HG02610 (cell line): ENCODE measurements around the gene SPDEF.

Source experiments
- ATAC-seq: cut with Tn5 transposase; IDR thresholded peaks from one replicate; pipeline ENCODE4 v1.9.1; 2021; ENCODE audit warnings: mild to moderate bottlenecking, moderate library complexity; ENCODE audit not compliant: unreplicated experiment

The SPDEF gene

GRCh38 chr6:34564181-34564580 lies 8.1 kb upstream of the SPDEF start:
- no peak for ATAC-seq

DNA sequence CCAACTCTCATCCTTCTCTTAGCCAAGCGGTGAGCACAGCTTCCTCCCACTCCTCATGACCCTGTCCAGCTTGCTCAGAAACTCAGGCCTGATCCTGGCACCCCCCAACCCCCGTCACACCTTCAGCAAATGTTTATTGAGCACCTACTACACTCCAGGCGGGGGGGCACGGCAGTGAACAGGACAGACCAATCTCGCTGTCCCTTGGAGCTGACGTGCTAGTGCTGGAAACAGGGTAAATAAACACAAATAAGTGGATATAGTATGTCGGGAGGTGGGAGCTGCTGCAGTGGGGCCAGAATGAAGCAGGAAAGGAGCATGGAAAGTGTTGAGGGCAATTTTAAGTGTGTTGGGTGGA lies 7.4 kb upstream of the SPDEF start:
- ATAC-seq = no peak

GRCh38 chr6:34562861-34563512 lies 6.9 kb upstream of the SPDEF start:
- no peak for ATAC-seq

- ATAC-seq = no peak
Observed at GRCh38 chr6:34562350-34562749, 6.2 kb upstream of the SPDEF start.

GRCh38 chr6:34561227-34561530 lies 5.0 kb upstream of the SPDEF start:
- ATAC-seq = no peak

- ATAC-seq = no peak
Observed at GRCh38 chr6:34560366-34561226, 4.5 kb upstream of the SPDEF start.

- ATAC-seq = no peak
Observed at GRCh38 chr6:34559651-34560365, 3.7 kb upstream of the SPDEF start.

DNA sequence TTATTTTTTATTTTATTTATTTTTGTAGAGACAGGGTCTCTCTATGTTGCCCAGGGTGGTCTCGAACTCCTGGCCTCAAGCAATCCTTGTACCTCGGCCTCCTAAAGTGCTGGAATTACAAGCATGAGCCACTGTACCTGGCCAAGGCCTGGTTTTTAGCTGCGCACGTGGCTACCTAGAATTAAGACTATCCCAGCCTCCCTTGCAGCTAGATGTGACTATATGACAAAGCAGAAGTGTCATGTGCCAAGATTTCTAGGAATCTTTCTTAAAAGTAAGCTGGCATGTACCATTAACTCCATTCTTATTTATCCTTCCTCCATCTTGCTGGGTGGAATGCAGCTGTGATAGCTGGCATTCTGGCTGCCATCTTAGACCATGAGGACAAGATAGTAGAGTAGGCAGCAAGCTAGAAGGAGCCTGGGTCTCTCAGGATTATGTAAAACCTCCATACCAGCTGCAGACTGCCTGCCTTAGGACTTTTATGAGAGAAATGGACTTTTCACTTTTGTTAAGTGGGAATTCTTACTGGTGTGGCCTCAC lies 2.1 kb upstream of the SPDEF start:
- ATAC-seq = no peak

DNA sequence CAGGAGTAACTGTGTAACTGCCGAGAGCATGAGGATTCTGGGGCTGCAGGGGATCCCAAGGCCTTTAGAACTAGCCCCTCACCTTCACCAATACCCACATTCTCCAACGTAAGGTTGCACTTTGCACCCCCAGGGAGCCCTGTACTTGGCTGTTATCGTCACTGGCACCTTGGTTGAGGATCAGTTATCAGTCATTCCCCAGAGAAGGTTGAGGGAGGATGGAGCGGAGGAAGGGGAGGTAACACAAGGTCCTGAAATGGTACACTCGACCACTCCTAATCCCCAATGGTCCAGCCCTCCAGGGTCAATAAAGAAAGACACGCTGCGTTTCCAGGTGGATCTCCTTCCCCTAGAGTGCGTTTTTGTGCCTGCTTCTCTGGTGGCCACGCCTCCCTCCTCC lies 1.1 kb upstream of the SPDEF start:
- no peak for ATAC-seq

DNA sequence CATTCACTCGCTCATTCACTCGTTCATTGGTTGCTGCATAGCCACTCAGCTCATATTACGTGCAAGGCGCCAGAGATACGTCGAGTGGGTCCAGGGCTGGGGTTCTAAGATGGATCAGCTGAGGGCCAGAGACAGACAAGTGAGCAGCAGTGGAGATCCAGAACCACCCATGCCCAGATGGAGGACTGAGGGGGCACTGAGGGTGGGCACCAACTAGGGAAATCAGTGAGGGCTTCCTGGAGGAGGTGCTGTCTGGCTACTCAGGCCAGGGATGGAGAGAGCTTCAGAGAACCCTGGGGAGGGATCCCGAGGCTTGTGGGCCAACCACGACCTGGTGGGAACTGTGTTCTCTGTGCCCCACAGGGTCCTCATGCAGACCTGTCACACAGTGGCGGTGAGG lies 364 bp upstream of the SPDEF start:
- no peak for ATAC-seq

DNA sequence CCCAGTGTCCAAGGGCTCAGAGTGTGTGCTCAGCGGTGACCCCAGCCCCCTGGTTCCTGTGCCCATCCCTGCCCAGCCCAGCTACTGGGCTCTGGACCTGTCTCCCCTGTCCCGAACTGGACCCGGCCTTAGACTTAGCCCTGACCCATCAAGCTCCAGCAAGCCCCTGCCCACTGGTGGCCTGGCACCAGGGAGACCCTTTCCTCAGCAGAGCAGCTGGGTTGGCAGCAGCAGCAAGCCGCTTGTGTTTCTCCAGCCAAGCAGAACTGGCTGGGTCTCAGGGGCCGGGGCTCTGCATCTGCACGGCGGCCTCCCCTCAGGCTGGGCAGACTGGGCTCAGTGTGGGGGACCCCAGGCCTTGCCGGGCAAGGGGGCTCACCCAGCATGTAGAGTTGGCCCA lies 801 bp downstream of the SPDEF start:
- no peak for ATAC-seq

DNA sequence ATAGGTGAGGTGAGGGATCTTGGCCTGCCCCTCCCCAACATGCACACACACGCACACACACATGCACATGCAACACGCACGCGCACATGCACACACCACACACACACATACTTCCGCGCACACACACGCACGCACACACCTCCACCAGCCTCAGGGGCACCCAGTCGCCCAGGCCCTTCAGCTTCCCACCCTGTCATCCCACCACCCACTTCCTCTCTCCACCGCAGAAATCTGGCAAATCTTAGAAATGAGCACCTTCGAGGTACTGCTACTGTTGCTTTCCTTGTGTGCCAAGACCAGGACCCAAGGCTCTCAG lies 1.2 kb downstream of the SPDEF start:
- no peak for ATAC-seq

- ATAC-seq = no peak
Observed at GRCh38 chr6:34554291-34555006, 1.7 kb downstream of the SPDEF start.

- ATAC-seq = no peak
Observed at GRCh38 chr6:34553750-34554149, 2.4 kb downstream of the SPDEF start.

GRCh38 chr6:34553146-34553545 lies 3.0 kb downstream of the SPDEF start:
- no peak for ATAC-seq

DNA sequence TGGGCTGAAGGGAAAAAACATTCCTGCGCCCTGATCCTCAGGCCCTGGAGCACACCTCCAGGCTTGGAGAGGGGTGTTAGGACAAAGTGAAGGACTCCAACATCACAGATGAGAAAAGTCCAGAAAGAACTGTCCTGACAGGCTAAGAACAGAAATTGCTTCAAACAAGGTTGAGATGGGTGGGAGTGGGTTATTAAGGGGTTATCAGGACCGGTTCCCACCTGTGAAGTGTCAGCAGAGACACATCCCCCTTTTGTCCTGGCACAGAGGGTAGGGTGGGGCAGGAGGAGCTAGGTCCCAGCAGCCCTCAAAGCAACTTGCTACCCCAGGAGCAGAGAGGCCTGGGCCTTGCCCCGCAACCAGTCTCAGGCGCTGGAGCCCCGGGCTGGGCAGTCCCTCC lies 3.5 kb downstream of the SPDEF start:
- no peak for ATAC-seq

- no peak for ATAC-seq
Observed at GRCh38 chr6:34551720-34552119, 4.4 kb downstream of the SPDEF start.

GRCh38 chr6:34549804-34550202 lies 6.3 kb downstream of the SPDEF start:
- no peak for ATAC-seq

DNA sequence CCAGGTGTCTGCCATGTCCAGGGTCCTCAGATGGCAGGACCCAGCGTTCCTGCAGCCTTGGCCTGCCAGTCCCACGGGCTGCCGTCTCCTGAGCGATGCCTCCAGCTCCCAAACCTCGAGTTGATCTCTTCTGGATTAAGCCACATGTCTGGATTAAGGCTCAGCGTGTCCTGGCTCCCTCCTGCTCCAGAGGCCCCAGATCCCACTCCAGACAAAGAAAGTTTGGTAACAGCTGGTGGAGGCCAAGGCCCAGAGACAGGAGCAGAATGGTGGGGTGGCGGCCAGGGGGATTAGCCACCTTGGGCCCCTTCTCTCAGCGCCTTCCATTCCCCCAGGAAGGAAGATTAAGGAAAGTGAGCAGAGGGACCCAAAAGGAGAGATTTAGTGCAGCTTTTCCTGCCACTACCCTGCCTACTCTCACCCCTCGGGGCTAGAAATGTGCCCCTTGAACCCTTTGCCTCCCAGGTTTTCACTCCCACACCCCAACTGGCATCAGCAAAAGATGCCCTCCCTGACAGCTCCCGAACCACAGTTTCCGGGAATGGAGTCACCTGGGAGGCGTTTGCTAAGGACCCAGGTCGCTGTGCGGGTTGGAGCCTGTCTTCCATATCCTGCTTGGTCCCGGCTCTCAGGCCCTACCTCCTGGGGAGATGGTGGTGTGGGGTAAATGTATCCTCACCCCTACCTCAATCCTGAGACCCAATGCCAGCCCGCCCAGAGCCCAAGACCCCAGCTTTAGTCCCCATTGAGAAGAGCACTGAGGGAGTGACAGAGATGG lies 6.9 kb downstream of the SPDEF start:
- ATAC-seq = no peak
